Raji (cell line): ENCODE results near the gene SFMBT2.

Experiments used
- POLR2A ChIP-seq: IDR thresholded peaks from 2 replicates; pipeline ENCODE4 v1.6.1; 2011; ENCODE audit warnings: low read depth, low read length, control low read depth; ENCODE audit not compliant: insufficient read depth

The SFMBT2 gene

GRCh38 chr10:7233259-7233991, 177.4 kb downstream of the SFMBT2 start:
- TF ChIP-seq POLR2A = no peak

- TF ChIP-seq POLR2A = no peak
These were observed 179.1 kb downstream of the SFMBT2 start for GRCh38 chr10:7231509-7232414.

GRCh38 chr10:7230951-7231350, 179.9 kb downstream of the SFMBT2 start:
- TF ChIP-seq POLR2A = no peak

GRCh38 chr10:7230036-7230435, 180.8 kb downstream of the SFMBT2 start:
- no peak for TF ChIP-seq POLR2A

GRCh38 chr10:7225133-7225532, 185.7 kb downstream of the SFMBT2 start:
- no peak for TF ChIP-seq POLR2A

GRCh38 chr10:7218968-7219367, 191.9 kb downstream of the SFMBT2 start:
- TF ChIP-seq POLR2A = no peak

- no peak for TF ChIP-seq POLR2A
These were observed 198.8 kb downstream of the SFMBT2 start for GRCh38 chr10:7211857-7212577.

GRCh38 chr10:7210516-7210915, 200.3 kb downstream of the SFMBT2 start:
- no peak for TF ChIP-seq POLR2A

GRCh38 chr10:7209458-7209857, 201.4 kb downstream of the SFMBT2 start:
- no peak for TF ChIP-seq POLR2A

- no peak for TF ChIP-seq POLR2A
These were observed 204.3 kb downstream of the SFMBT2 start for GRCh38 chr10:7206412-7207100.

GRCh38 chr10:7205656-7206055, 205.2 kb downstream of the SFMBT2 start:
- TF ChIP-seq POLR2A = no peak

GRCh38 chr10:7202793-7203355, 208.0 kb downstream of the SFMBT2 start:
- no peak for TF ChIP-seq POLR2A

GRCh38 chr10:7199152-7199760, 211.6 kb downstream of the SFMBT2 start:
- TF ChIP-seq POLR2A = no peak

GRCh38 chr10:7196284-7196683, 214.6 kb downstream of the SFMBT2 start:
- TF ChIP-seq POLR2A = no peak
